ENCODE results near the gene LRAT.

DNA sequence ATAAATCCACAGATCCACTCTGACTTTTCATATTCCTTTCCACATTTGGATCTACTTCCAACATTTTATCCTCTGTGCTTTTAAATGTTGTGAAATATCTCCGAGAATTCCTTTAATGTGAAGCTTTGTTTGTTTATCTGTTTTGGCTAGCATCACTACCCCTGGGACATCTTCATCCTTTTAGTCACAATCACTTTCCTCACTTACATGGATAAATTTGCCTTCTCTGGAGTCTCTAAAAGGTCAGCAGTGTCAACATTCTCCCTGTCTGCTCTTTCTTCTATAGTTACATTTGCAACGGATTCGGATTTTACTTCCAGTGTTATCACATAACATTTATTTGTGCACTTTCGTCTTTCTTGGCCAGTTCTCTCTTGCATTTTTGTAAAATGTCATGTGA, 34.2 kb upstream of the LRAT start:
- TF ChIP-seq, protein P1, sequence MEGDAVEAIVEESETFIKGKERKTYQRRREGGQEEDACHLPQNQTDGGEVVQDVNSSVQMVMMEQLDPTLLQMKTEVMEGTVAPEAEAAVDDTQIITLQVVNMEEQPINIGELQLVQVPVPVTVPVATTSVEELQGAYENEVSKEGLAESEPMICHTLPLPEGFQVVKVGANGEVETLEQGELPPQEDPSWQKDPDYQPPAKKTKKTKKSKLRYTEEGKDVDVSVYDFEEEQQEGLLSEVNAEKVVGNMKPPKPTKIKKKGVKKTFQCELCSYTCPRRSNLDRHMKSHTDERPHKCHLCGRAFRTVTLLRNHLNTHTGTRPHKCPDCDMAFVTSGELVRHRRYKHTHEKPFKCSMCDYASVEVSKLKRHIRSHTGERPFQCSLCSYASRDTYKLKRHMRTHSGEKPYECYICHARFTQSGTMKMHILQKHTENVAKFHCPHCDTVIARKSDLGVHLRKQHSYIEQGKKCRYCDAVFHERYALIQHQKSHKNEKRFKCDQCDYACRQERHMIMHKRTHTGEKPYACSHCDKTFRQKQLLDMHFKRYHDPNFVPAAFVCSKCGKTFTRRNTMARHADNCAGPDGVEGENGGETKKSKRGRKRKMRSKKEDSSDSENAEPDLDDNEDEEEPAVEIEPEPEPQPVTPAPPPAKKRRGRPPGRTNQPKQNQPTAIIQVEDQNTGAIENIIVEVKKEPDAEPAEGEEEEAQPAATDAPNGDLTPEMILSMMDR (IDR thresholded peaks at IDR 0.05; ENCODE audit: insufficient read depth, low read depth, low read length), result no peak
- TF ChIP-seq EZH2 (IDR thresholded peaks at IDR 0.05; ENCODE audit: insufficient read depth, low read length), result no peak

All from astrocyte (in vitro differentiated cells and primary cell).